HepG2 (cell line): Measurements from ENCODE around the gene WDR20.

Experiments used
- EZH2 ChIP-seq: conservative IDR thresholded peaks from 2 replicates; pipeline ENCODE4 v1.6.1; 2012; ENCODE audit warnings: mild to moderate bottlenecking, low read depth, low read length, moderate library complexity
- POLR2A ChIP-seq, 2 experiments: IDR thresholded peaks; 2 replicates each; pipeline ENCODE4 v1.6.1; 2011; ENCODE audit warnings: low read depth in 2 of 2, low read length in 2 of 2, mild to moderate bottlenecking in 1 of 2, moderate library complexity in 1 of 2; ENCODE audit not compliant: insufficient read depth in 1 of 2
- POLR2AphosphoS2 ChIP-seq: IDR thresholded peaks from 2 replicates; pipeline ENCODE4 v1.6.1; 2011; ENCODE audit warnings: low read depth, low read length, improper control_type of control experiment
- ZNF883 ChIP-seq: sonication (generic); formaldehyde crosslinking; IDR thresholded peaks from 2 replicates; pipeline ENCODE4 v1.5.1; 2020; ENCODE audit warnings: mild to moderate bottlenecking, missing genetic modification reagents; ENCODE audit errors: not compliant biosample characterization

- TF ChIP-seq POLR2AphosphoS2: no peak
- no peak for TF ChIP-seq ZNF883 (CRISPR knock-in tag)
- no peak for TF ChIP-seq EZH2
- TF ChIP-seq POLR2A (IDR thresholded peaks at IDR 0.05; ENCODE audit: insufficient read depth in 1 of 2, low read depth in 2 of 2, low read length in 2 of 2): no peak
Observed at GRCh38 chr14:102205560-102205959, 65.9 kb downstream of the WDR20 start.
